SK-N-SH (cell line): Measurements from ENCODE around the gene ZBTB43. TPM values are rescaled to one million over a fixed set of nuclear protein-coding genes. Genes with fewer than 3 reads are reported as not detected.

Experiments
- CTCF ChIA-PET: fragments of 300-600, 350-600 bp; formaldehyde crosslinking; extraction: SDS; loops from one replicate; lab custom pipeline; 2021; lab: Yijun Ruan, JAX
- POLR2A ChIA-PET: fragments of 350-600 bp; sonication (Branson Sonifier 250); formaldehyde crosslinking; extraction: SDS; loops from one replicate; lab custom pipeline; 2020; ENCODE audit warnings: antibody characterized with exemption, inconsistent platforms; lab: Yijun Ruan, JAX
- DNase-seq: peaks from one replicate; pipeline ENCODE4 v3.0.0; 2012
- H2AFZ ChIP-seq: fragments of 200-600 bp; sonication (generic); 2 replicates; pipeline ENCODE4 v1.8.1; 2016; ENCODE audit warnings: antibody characterized with exemption, mild to moderate bottlenecking, low read depth
- H3F3A ChIP-seq: fragments of 200-600 bp; sonication (generic); replicated peaks from 2 replicates; pipeline ENCODE3; 2016; ENCODE audit warnings: antibody characterized with exemption, mild to moderate bottlenecking; ENCODE audit not compliant: insufficient read depth
- H3K27ac ChIP-seq, 2 experiments: fragments of 200-500 bp in 1 of 2; fragments of 200-600 bp in 1 of 2; sonication (Bioruptor generic) in 1 of 2; sonication (generic), shearing (Covaris generic) in 1 of 2; 2 replicates each; pipeline versions ENCODE4 v1.5.1 to v1.6.1; 2014 to 2016; ENCODE audit warnings: low read depth in 2 of 2, inconsistent platforms in 1 of 2, low read length in 1 of 2, mild to moderate bottlenecking in 1 of 2, mixed read lengths in 1 of 2
- H3K27me3 ChIP-seq: fragments of 200-600 bp; sonication (generic), shearing (Covaris generic); 2 replicates; pipeline ENCODE4 v1.6.1; 2016; ENCODE audit warnings: mixed run types; ENCODE audit not compliant: insufficient read depth
- H3K36me3 ChIP-seq, 2 experiments: fragments of 200-500 bp in 1 of 2; fragments of 200-600 bp in 1 of 2; sonication (Bioruptor generic) in 1 of 2; sonication (generic) in 1 of 2; replicated peaks in 1 of 2; 2 replicates each; pipeline versions ENCODE3 to v1.5.1; 2014 to 2016; ENCODE audit warnings: low read length in 1 of 2, mild to moderate bottlenecking in 1 of 2; ENCODE audit not compliant: insufficient read depth in 2 of 2, control insufficient read depth in 1 of 2
- H3K4me1 ChIP-seq, 2 experiments: fragments of 200-500 bp in 1 of 2; fragments of 200-600 bp in 1 of 2; sonication (Bioruptor generic) in 1 of 2; sonication (generic), shearing (Covaris generic) in 1 of 2; 2 replicates each; pipeline versions ENCODE4 v1.5.1 to v1.6.1; 2014 to 2016; ENCODE audit warnings: low read depth in 1 of 2, low read length in 1 of 2, mixed run types in 1 of 2; ENCODE audit not compliant: insufficient read depth in 2 of 2, control insufficient read depth in 1 of 2
- H3K4me2 ChIP-seq: fragments of 200-600 bp; sonication (generic), shearing (Covaris generic); 2 replicates; pipeline ENCODE4 v1.6.1; 2017; ENCODE audit warnings: mixed run types
- H3K4me3 ChIP-seq, 2 experiments: fragments of 200-500 bp in 1 of 2; fragments of 200-600 bp in 1 of 2; sonication (Bioruptor generic) in 1 of 2; sonication (generic), shearing (Covaris generic) in 1 of 2; 2 replicates each; pipeline versions ENCODE4 v1.5.1 to v1.8.1; 2014 to 2016; ENCODE audit warnings: low read depth in 2 of 2, inconsistent platforms in 1 of 2, low read length in 1 of 2, mild to moderate bottlenecking in 1 of 2, mixed read lengths in 1 of 2, moderate library complexity in 1 of 2
- H3K79me2 ChIP-seq: fragments of 200-600 bp; sonication (generic); 2 replicates; pipeline ENCODE4 v1.8.1; 2017; ENCODE audit warnings: mild to moderate bottlenecking; ENCODE audit not compliant: insufficient read depth
- H3K9ac ChIP-seq: fragments of 200-600 bp; sonication (generic); 2 replicates; pipeline ENCODE4 v1.6.1; 2017; ENCODE audit warnings: mixed run types
- H3K9me2 ChIP-seq: fragments of 200-600 bp; sonication (generic); 2 replicates; pipeline ENCODE4 v1.6.1; 2017; ENCODE audit warnings: mixed run types
- H3K9me3 ChIP-seq: fragments of 200-600 bp; sonication (generic); 2 replicates; pipeline ENCODE4 v1.6.1; 2017; ENCODE audit warnings: mixed run types, mild to moderate bottlenecking, moderate library complexity
- H4K20me1 ChIP-seq: fragments of 200-600 bp; sonication (generic); 2 replicates; pipeline ENCODE4 v1.6.1; 2017; ENCODE audit warnings: mild to moderate bottlenecking, mixed run types; ENCODE audit not compliant: insufficient read depth
- CHD2 ChIP-seq: fragments of 150-350 bp; IDR thresholded peaks from 2 replicates; pipeline ENCODE4 v1.6.1; 2018; ENCODE audit warnings: low read length; ENCODE audit not compliant: partially characterized antibody
- CTCF ChIP-seq: fragments of 200-600 bp; sonication (generic); IDR thresholded peaks from 2 replicates; pipeline ENCODE4 v1.6.1; 2017; ENCODE audit warnings: antibody characterized with exemption, mild to moderate bottlenecking, moderate library complexity
- EP300 ChIP-seq, 2 experiments: IDR thresholded peaks; 2 replicates each; pipeline versions ENCODE4 v1.4.0 to v1.6.1; 2012; ENCODE audit warnings: borderline replicate concordance in 1 of 2, low read depth in 1 of 2, low read length in 1 of 2
- FOXJ3 ChIP-seq: sonication (generic); formaldehyde crosslinking; IDR thresholded peaks from 2 replicates; pipeline ENCODE4 v1.5.1; 2020; ENCODE audit warnings: mild to moderate bottlenecking, missing genetic modification reagents
- FOXM1 ChIP-seq: IDR thresholded peaks from 2 replicates; pipeline ENCODE4 v1.4.0; 2012; ENCODE audit warnings: low read depth, mild to moderate bottlenecking
- GABPA ChIP-seq: IDR thresholded peaks from 2 replicates; pipeline ENCODE4 v1.4.0; 2012; ENCODE audit warnings: low read depth, mild to moderate bottlenecking
- GATA2 ChIP-seq: sonication (generic); formaldehyde crosslinking; IDR thresholded peaks from 2 replicates; pipeline ENCODE4 v1.5.0; 2020; ENCODE audit warnings: mild to moderate bottlenecking, missing genetic modification reagents
- MAX ChIP-seq: IDR thresholded peaks from 2 replicates; pipeline ENCODE4 v1.4.0; 2012; ENCODE audit warnings: low read depth
- POLR2AphosphoS5 ChIP-seq: IDR thresholded peaks from 2 replicates; pipeline ENCODE4 v1.6.1; 2012; ENCODE audit warnings: low read depth, low read length
- RAD21 ChIP-seq: IDR thresholded peaks from 2 replicates; pipeline ENCODE4 v1.6.1; 2012; ENCODE audit warnings: mild to moderate bottlenecking, low read length
- RCOR1 ChIP-seq: fragments of 150-350 bp; IDR thresholded peaks from 2 replicates; pipeline ENCODE4 v1.6.1; 2017; ENCODE audit warnings: antibody characterized with exemption, low read length
- SMC3 ChIP-seq: IDR thresholded peaks from 2 replicates; pipeline ENCODE4 v1.6.1; 2012; ENCODE audit warnings: low read depth, low read length, improper control_type of control experiment
- TAF1 ChIP-seq: IDR thresholded peaks from 2 replicates; pipeline ENCODE4 v1.6.1; 2012; ENCODE audit warnings: low read depth, mild to moderate bottlenecking, low read length, moderate library complexity, borderline replicate concordance
- TCF12 ChIP-seq: IDR thresholded peaks from 2 replicates; pipeline ENCODE4 v1.4.0; 2012
- TEAD4 ChIP-seq: IDR thresholded peaks from 2 replicates; pipeline ENCODE4 v1.4.0; 2012; ENCODE audit warnings: mild to moderate bottlenecking, borderline replicate concordance; ENCODE audit not compliant: insufficient read depth
- USF2 ChIP-seq: fragments of 150-350 bp; IDR thresholded peaks from 2 replicates; pipeline ENCODE4 v1.6.1; 2017; ENCODE audit warnings: antibody characterized with exemption, low read length, low read depth, borderline replicate concordance
- YY1 ChIP-seq: IDR thresholded peaks from 2 replicates; pipeline ENCODE4 v1.4.0; 2012; ENCODE audit warnings: low read depth, mild to moderate bottlenecking
- WGBS: methylation state at CpG from one replicate; pipeline ENCODE4 v1.1.6; 2017; ENCODE audit warnings: low lambda C conversion rate; 5-methylcytosine and 5-hydroxymethylcytosine counted together
- polyA plus RNA-seq, 3 experiments: library from polyadenylated mRNA; depleted of rRNA; stranded (reverse); fragments of >200 nt; gene quantifications; 2 replicates each; pipeline ENCODE4 v1.2.3, GENCODE V29; 2012
- TF ChIP-seq, protein P1 (sequence below): IDR thresholded peaks from 2 replicates; pipeline ENCODE4 v1.4.0; 2012; ENCODE audit warnings: low read depth, borderline replicate concordance
- TF ChIP-seq, protein P2 (sequence below): fragments of 150-350 bp; IDR thresholded peaks from 2 replicates; pipeline ENCODE4 v1.6.1; 2016; ENCODE audit warnings: mild to moderate bottlenecking, low read depth, low read length
- TF ChIP-seq, protein P3 (sequence below): IDR thresholded peaks from 2 replicates; pipeline ENCODE4; 2012

ZBTB43 gene
- polyA plus RNA-seq, 1 of the 3 experiments (the other 2 are of a cell fraction), result 3.5 TPM

GRCh38 chr9:126875756-126876510 is 71.1 kb downstream of the ZBTB43 start:
- H4K20me1 ChIP-seq, result peaks cover 13% of the 10 kb centered on the region
- no peak overlapping the region for H3K27ac ChIP-seq
- no peaks in the 10 kb centered on the region for H3K9me3 ChIP-seq
- peaks cover 4% of the 10 kb centered on the region for H3F3A ChIP-seq
- H3K27me3 ChIP-seq, result no peaks in the 10 kb centered on the region
- H2AFZ ChIP-seq, result no peak overlapping the region
- peaks cover 75% of the 10 kb centered on the region for H3K79me2 ChIP-seq
- no peak overlapping the region for H3K4me2 ChIP-seq
- H3K9ac ChIP-seq, result no peak overlapping the region
- ChIA-PET POLR2A (no interaction called here), CTCF (no interaction called here)
- peaks cover 9 to 17% of the 10 kb centered on the region in 2 experiments for H3K36me3 ChIP-seq
- no peaks in the 10 kb centered on the region for H3K9me2 ChIP-seq
- TF ChIP-seq TCF12 (no peak), USF2 (no peak), CTCF (no peak), MAX (no peak), EP300 (IDR thresholded peaks at IDR 0.05; ENCODE audit: borderline replicate concordance in 1 of 2, low read depth in 1 of 2, low read length in 1 of 2) (no peak), FOXJ3 (CRISPR knock-in tag) (no peak), TAF1 (no peak), FOXM1 (no peak), RCOR1 (no peak), SMC3 (no peak), TEAD4 (no peak), CHD2 (no peak), GATA2 (CRISPR knock-in tag) (no peak), YY1 (no peak), GABPA (no peak), RAD21 (no peak), POLR2AphosphoS5 (no peak)
- TF ChIP-seq, protein P1, sequence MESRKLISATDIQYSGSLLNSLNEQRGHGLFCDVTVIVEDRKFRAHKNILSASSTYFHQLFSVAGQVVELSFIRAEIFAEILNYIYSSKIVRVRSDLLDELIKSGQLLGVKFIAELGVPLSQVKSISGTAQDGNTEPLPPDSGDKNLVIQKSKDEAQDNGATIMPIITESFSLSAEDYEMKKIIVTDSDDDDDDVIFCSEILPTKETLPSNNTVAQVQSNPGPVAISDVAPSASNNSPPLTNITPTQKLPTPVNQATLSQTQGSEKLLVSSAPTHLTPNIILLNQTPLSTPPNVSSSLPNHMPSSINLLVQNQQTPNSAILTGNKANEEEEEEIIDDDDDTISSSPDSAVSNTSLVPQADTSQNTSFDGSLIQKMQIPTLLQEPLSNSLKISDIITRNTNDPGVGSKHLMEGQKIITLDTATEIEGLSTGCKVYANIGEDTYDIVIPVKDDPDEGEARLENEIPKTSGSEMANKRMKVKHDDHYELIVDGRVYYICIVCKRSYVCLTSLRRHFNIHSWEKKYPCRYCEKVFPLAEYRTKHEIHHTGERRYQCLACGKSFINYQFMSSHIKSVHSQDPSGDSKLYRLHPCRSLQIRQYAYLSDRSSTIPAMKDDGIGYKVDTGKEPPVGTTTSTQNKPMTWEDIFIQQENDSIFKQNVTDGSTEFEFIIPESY, result no peak
- TF ChIP-seq, protein P2, sequence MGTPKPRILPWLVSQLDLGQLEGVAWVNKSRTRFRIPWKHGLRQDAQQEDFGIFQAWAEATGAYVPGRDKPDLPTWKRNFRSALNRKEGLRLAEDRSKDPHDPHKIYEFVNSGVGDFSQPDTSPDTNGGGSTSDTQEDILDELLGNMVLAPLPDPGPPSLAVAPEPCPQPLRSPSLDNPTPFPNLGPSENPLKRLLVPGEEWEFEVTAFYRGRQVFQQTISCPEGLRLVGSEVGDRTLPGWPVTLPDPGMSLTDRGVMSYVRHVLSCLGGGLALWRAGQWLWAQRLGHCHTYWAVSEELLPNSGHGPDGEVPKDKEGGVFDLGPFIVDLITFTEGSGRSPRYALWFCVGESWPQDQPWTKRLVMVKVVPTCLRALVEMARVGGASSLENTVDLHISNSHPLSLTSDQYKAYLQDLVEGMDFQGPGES, result no peak
- TF ChIP-seq, protein P3, sequence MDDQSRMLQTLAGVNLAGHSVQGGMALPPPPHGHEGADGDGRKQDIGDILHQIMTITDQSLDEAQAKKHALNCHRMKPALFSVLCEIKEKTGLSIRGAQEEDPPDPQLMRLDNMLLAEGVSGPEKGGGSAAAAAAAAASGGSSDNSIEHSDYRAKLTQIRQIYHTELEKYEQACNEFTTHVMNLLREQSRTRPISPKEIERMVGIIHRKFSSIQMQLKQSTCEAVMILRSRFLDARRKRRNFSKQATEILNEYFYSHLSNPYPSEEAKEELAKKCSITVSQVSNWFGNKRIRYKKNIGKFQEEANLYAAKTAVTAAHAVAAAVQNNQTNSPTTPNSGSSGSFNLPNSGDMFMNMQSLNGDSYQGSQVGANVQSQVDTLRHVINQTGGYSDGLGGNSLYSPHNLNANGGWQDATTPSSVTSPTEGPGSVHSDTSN, result no peak
- no peak for DNase-seq
- H3K4me1 ChIP-seq, result no peaks in the 10 kb centered on the region; a peak in 1 of 4 replicates
- WGBS, result 76% methylated on average over 4 of the region's 4 CpGs
- H3K4me3 ChIP-seq, result no peak overlapping the region
